GM12801 (cell line): Measurements from ENCODE around the gene ZDHHC7.

Source experiments
- CTCF ChIP-seq: IDR thresholded peaks from one replicate; pipeline ENCODE4 v1.5.1; 2011; ENCODE audit warnings: control low read depth; ENCODE audit not compliant: insufficient read length; ENCODE audit errors: extremely low read depth

Gene ZDHHC7

GRCh38 chr16:84947022-84947421, 64.3 kb downstream of the ZDHHC7 start:
- TF ChIP-seq CTCF = no peak

GRCh38 chr16:84943620-84944019, 67.7 kb downstream of the ZDHHC7 start:
- no peak for TF ChIP-seq CTCF

- no peak for TF ChIP-seq CTCF
Measured at GRCh38 chr16:84942786-84943185, 68.5 kb downstream of the ZDHHC7 start.

- TF ChIP-seq CTCF = no peak
Measured at GRCh38 chr16:84941921-84942320, 69.4 kb downstream of the ZDHHC7 start.

GRCh38 chr16:84940670-84941551, 70.4 kb downstream of the ZDHHC7 start:
- TF ChIP-seq CTCF = no peak

GRCh38 chr16:84937196-84938005, 73.9 kb downstream of the ZDHHC7 start:
- no peak for TF ChIP-seq CTCF
